ENCODE measurements around the gene MS4A14.
"Not testable (repeated sequence)": the region's sequence is repeated elsewhere in the genome, so short reads cannot be mapped to it uniquely, and the experiment has no call there.

Gene MS4A14

GRCh38 chr11:60360621-60361020 is 35.6 kb upstream of the MS4A14 start:
- no peak for TF ChIP-seq CTCF (IDR thresholded peaks at IDR 0.05)
- DNase-seq, result no peak
- peaks cover 17% of the 10 kb centered on the region for H3K4me1 Mint-ChIP-seq
- H3K27me3 Mint-ChIP-seq (ENCODE audit: low read depth, poor library complexity), result peaks cover 7% of the 10 kb centered on the region
- H3K4me3 Mint-ChIP-seq, result no peak overlapping the region
- H3K9me3 Mint-ChIP-seq, result peaks cover 4% of the 10 kb centered on the region
- no peaks in the 10 kb centered on the region for H3K36me3 Mint-ChIP-seq (ENCODE audit: low read depth)
- H3K27ac Mint-ChIP-seq, result no peak overlapping the region

- no peak overlapping the region for H3K4me3 Mint-ChIP-seq
- H3K9me3 Mint-ChIP-seq, result peaks cover 4% of the 10 kb centered on the region
- H3K4me1 Mint-ChIP-seq, result peaks cover 17% of the 10 kb centered on the region
- no peak for DNase-seq
- H3K36me3 Mint-ChIP-seq (ENCODE audit: low read depth), result no peaks in the 10 kb centered on the region
- TF ChIP-seq CTCF (IDR thresholded peaks at IDR 0.05), result no peak
- H3K27ac Mint-ChIP-seq, result no peak overlapping the region
- peaks cover 7% of the 10 kb centered on the region for H3K27me3 Mint-ChIP-seq (ENCODE audit: low read depth, poor library complexity)
Measured at GRCh38 chr11:60362241-60362640, 34.0 kb upstream of the MS4A14 start.

GRCh38 chr11:60363542-60364470 is 32.5 kb upstream of the MS4A14 start:
- Mint-ChIP-seq H3K4me3 (peak overlapping the region; percentile 37), H3K36me3 (ENCODE audit: low read depth) (no peaks in the 10 kb centered on the region), H3K27ac (no peak overlapping the region), H3K4me1 (peaks cover 17% of the 10 kb centered on the region), H3K27me3 (ENCODE audit: low read depth, poor library complexity) (peaks cover 7% of the 10 kb centered on the region), H3K9me3 (peaks cover 4% of the 10 kb centered on the region)
- peak; percentile 73 for TF ChIP-seq CTCF (IDR thresholded peaks at IDR 0.05)
- DNase-seq, result peak; percentile 71

- H3K36me3 Mint-ChIP-seq (ENCODE audit: low read depth), result not testable (repeated sequence)
Measured at GRCh38 chr11:60366262-60366904, 29.9 kb upstream of the MS4A14 start.

GRCh38 chr11:60367009-60367408 is 29.2 kb upstream of the MS4A14 start:
- DNase-seq, result no peak

More at GRCh38 chr11:60366262-60366904, 29.9 kb upstream of the MS4A14 start:
- H3K4me3 Mint-ChIP-seq; DNase-seq; H3K9me3 Mint-ChIP-seq; H3K27ac Mint-ChIP-seq; H3K27me3 Mint-ChIP-seq (ENCODE audit: low read depth, poor library complexity): not testable (repeated sequence)
- peaks cover 17% of the 10 kb centered on the region for H3K4me1 Mint-ChIP-seq

More at GRCh38 chr11:60367009-60367408, 29.2 kb upstream of the MS4A14 start:
- Mint-ChIP-seq H3K4me1 (peaks cover 17% of the 10 kb centered on the region), H3K27me3 (ENCODE audit: low read depth, poor library complexity) (peaks cover 7% of the 10 kb centered on the region), H3K9me3 (no peaks in the 10 kb centered on the region), H3K4me3 (no peak overlapping the region), H3K27ac (no peak overlapping the region), H3K36me3 (ENCODE audit: low read depth) (no peaks in the 10 kb centered on the region)
- TF ChIP-seq CTCF (IDR thresholded peaks at IDR 0.05), result no peak
